ENCODE data around the gene CITED1.

DNA sequence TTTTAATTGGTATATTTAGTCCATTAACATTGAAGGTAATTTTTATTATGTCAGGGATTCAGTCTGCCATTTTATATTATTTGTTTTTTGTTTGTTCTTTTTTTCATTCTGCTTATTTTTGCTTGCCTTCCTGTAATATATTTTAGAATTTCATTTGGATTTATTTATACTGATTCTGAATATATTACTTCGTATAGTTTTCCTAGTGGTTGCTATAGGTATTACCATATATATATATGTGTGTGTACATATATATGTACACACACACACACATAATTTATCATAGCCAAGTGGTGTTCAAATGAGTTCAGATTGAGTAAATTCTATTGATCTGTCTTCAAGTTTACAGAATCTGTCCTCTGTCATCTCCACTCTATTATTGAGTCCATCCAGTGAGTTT, 11.2 kb downstream of the CITED1 start:
- TF ChIP-seq, protein P1, sequence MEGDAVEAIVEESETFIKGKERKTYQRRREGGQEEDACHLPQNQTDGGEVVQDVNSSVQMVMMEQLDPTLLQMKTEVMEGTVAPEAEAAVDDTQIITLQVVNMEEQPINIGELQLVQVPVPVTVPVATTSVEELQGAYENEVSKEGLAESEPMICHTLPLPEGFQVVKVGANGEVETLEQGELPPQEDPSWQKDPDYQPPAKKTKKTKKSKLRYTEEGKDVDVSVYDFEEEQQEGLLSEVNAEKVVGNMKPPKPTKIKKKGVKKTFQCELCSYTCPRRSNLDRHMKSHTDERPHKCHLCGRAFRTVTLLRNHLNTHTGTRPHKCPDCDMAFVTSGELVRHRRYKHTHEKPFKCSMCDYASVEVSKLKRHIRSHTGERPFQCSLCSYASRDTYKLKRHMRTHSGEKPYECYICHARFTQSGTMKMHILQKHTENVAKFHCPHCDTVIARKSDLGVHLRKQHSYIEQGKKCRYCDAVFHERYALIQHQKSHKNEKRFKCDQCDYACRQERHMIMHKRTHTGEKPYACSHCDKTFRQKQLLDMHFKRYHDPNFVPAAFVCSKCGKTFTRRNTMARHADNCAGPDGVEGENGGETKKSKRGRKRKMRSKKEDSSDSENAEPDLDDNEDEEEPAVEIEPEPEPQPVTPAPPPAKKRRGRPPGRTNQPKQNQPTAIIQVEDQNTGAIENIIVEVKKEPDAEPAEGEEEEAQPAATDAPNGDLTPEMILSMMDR (conservative IDR thresholded peaks at IDR 0.05 in 1 of 2, IDR thresholded peaks at IDR 0.05 in 1 of 2; ENCODE audit: extremely low read depth in 1 of 2, insufficient read depth in 1 of 2, low read depth in 1 of 2, low read length in 2 of 2): no peak
- no peak for TF ChIP-seq EZH2 (IDR thresholded peaks at IDR 0.05; ENCODE audit: borderline replicate concordance, low read length)
